K562 (cell line): ENCODE measurements around the gene NAT8. TPM values are rescaled to one million over a fixed set of nuclear protein-coding genes. Genes with fewer than 3 reads are reported as not detected.

Experiments used
- ATAC-seq: fragments of 200-7000 bp; cut with Tn5 transposase; 3 replicates; pipeline ENCODE4 v1.9.1; 2020; ENCODE audit warnings: moderate library complexity
- BruUV-seq: library from RNA; stranded (reverse); fragments of 400-500 nt; replicated peaks from 2 replicates; lab custom pipeline; 2021; lab: Mats Ljungman, UMichigan
- CTCF ChIA-PET: fragments of 300-600 bp; formaldehyde crosslinking; extraction: SDS; loops from one replicate; lab custom pipeline; 2021; ENCODE audit warnings: low intra/inter-chr PET ratio; lab: Yijun Ruan, JAX
- POLR2A ChIA-PET: fragments of 300-600, 350-650 bp; sonication (Branson Sonifier 250); formaldehyde crosslinking; extraction: SDS; loops from one replicate; lab custom pipeline; 2021; ENCODE audit warnings: antibody characterized with exemption, inconsistent platforms; lab: Yijun Ruan, JAX
- DNase-seq, 4 experiments: peaks; one replicate each; pipeline versions ENCODE4 v3.0.0 to v3.0.0-alpha.2; 2011 to 2018; ENCODE audit warnings: low spot score in 3 of 4, mixed read lengths in 3 of 4; ENCODE audit errors: extremely low read depth in 1 of 4
- FAIRE-seq: peaks from 2 replicates; lab custom pipeline; 2011; peaks lifted over from hg19 to GRCh38; lab: Jason Lieb, UNC
- H2AFZ ChIP-seq: 2 replicates; pipeline ENCODE4 v1.6.0; 2011; ENCODE audit warnings: low read depth, low read length, control low read depth, inconsistent platforms
- H3K27ac ChIP-seq: fragments of 200-600 bp; 3 replicates; pipeline ENCODE4 v1.8.0; 2011; ENCODE audit warnings: low read depth, mild to moderate bottlenecking, control low read depth, inconsistent platforms, low read length, moderate library complexity, mixed read lengths; ENCODE audit errors: extremely low read depth
- H3K27me3 ChIP-seq, 2 experiments: fragments of 300-600 bp in 1 of 2; 2 replicates in 1 of 2; 3 replicates in 1 of 2; pipeline versions ENCODE4 v1.6.0 to v1.8.0; 2011; ENCODE audit warnings: inconsistent platforms in 2 of 2, low read length in 2 of 2, mild to moderate bottlenecking in 1 of 2, mixed read lengths in 1 of 2, moderate library complexity in 1 of 2; ENCODE audit not compliant: control insufficient read depth in 2 of 2, insufficient read depth in 2 of 2
- H3K36me3 ChIP-seq: fragments of 300-600 bp; 3 replicates; pipeline ENCODE4 v1.8.0; 2011; ENCODE audit warnings: mild to moderate bottlenecking, low read length, inconsistent platforms; ENCODE audit not compliant: control insufficient read depth, insufficient read depth
- H3K4me1 ChIP-seq, 2 experiments: fragments of 200-600 bp in 1 of 2; replicated peaks in 1 of 2; 2 replicates in 1 of 2; 3 replicates in 1 of 2; pipeline versions ENCODE4 v1.5.1 to v1.8.0; 2011; ENCODE audit warnings: inconsistent platforms in 2 of 2, low read length in 2 of 2, mild to moderate bottlenecking in 1 of 2, mixed read lengths in 1 of 2, moderate library complexity in 1 of 2; ENCODE audit not compliant: control insufficient read depth in 2 of 2, insufficient read depth in 2 of 2
- H3K4me2 ChIP-seq: 2 replicates; pipeline ENCODE4 v1.6.1; 2011; ENCODE audit warnings: low read length, control low read depth, inconsistent platforms, mixed read lengths; ENCODE audit not compliant: insufficient read depth
- H3K4me3 ChIP-seq: fragments of 200-600 bp; sonication (generic), shearing (Covaris generic); 2 replicates; pipeline ENCODE4 v1.5.1; 2016; ENCODE audit warnings: control low read depth, inconsistent platforms
- H3K79me2 ChIP-seq: fragments of 200-600 bp; 3 replicates; pipeline ENCODE4 v1.8.0; 2011; ENCODE audit warnings: low read length, inconsistent platforms; ENCODE audit not compliant: control insufficient read depth, insufficient read depth
- H3K9ac ChIP-seq, 2 experiments: 2 replicates each; pipeline versions ENCODE4 v1.6.0 to v1.6.1; 2011; ENCODE audit warnings: low read depth in 2 of 2, low read length in 2 of 2, control low read depth in 1 of 2, inconsistent platforms in 1 of 2, mild to moderate bottlenecking in 1 of 2, mixed read lengths in 1 of 2; ENCODE audit not compliant: insufficient read depth in 1 of 2
- H3K9me1 ChIP-seq: one replicate; pipeline ENCODE4 v1.6.0; 2011; ENCODE audit warnings: inconsistent platforms, mild to moderate bottlenecking, low read length, moderate library complexity; ENCODE audit not compliant: control insufficient read depth, insufficient read depth
- H3K9me3 ChIP-seq: replicated peaks from 2 replicates; pipeline ENCODE4 v1.5.1; 2011; ENCODE audit warnings: low read depth, low read length, inconsistent platforms; ENCODE audit not compliant: control insufficient read depth, insufficient read depth
- H4K20me1 ChIP-seq: replicated peaks from 2 replicates; pipeline ENCODE4 v1.6.1; 2011; ENCODE audit warnings: low read length, inconsistent platforms, mixed read lengths; ENCODE audit not compliant: control insufficient read depth, insufficient read depth
- CHD1 ChIP-seq: fragments of 200-600 bp; sonication (generic); IDR thresholded peaks from one replicate; pipeline ENCODE4 v1.6.1; 2012; ENCODE audit warnings: mild to moderate bottlenecking, moderate library complexity, low read length, inconsistent platforms
- NR4A1 ChIP-seq, 2 experiments: fragments of 250-450 bp in 1 of 2; fragments of 450-650 bp in 1 of 2; sonication (Bioruptor Pico) in 1 of 2; IDR thresholded peaks; 2 replicates each; pipeline versions ENCODE4 v1.4.0 to v1.6.1; 2016 to 2020; ENCODE audit warnings: mild to moderate bottlenecking in 2 of 2, missing compliant biosample characterization in 1 of 2, missing genetic modification characterization in 1 of 2, moderate library complexity in 1 of 2
- PTRF ChIP-seq: fragments of 450-650 bp; IDR thresholded peaks from 2 replicates; pipeline ENCODE4 v1.6.1; 2016; ENCODE audit warnings: mild to moderate bottlenecking, missing genetic modification characterization, missing compliant biosample characterization
- RBM15 ChIP-seq: fragments of 200-400 bp; formaldehyde crosslinking; IDR thresholded peaks from 2 replicates; pipeline ENCODE4 v1.6.1; 2018; ENCODE audit warnings: mild to moderate bottlenecking, low read length, moderate library complexity; ENCODE audit not compliant: insufficient read depth
- SMAD1 ChIP-seq: fragments of 150-350 bp; IDR thresholded peaks from 2 replicates; pipeline ENCODE4 v1.6.1; 2014; ENCODE audit warnings: low read length, low read depth; ENCODE audit not compliant: partially characterized antibody
- ZNF239 ChIP-seq: fragments of 250-450 bp; sonication (Bioruptor Pico); IDR thresholded peaks from 2 replicates; pipeline ENCODE4 v1.4.0; 2020; ENCODE audit warnings: mild to moderate bottlenecking
- ZNF76 ChIP-seq: fragments of 250-450 bp; sonication (Bioruptor Pico); IDR thresholded peaks from 2 replicates; pipeline ENCODE4 v1.4.0; 2020; ENCODE audit warnings: mild to moderate bottlenecking, moderate library complexity, borderline replicate concordance
- WGBS: fragments of 100-300 bp; shearing (Covaris generic); methylation state at CpG from one replicate; pipeline ENCODE4 v1.1.6; 2016; ENCODE audit warnings: low coverage, mixed read lengths; ENCODE audit not compliant: insufficient coverage; ENCODE audit errors: missing lambda C conversion rate; 5-methylcytosine and 5-hydroxymethylcytosine counted together
- in situ Hi-C: fragments of 300-500 bp; cut with MboI; formaldehyde crosslinking; loops from 4 replicates; pipeline ENCODE4 v1.15.0; 2018; ENCODE audit warnings: inconsistent platforms, mixed read lengths
- intact Hi-C: fragments of 100-400 bp; cut with micrococcal nuclease; formaldehyde crosslinking; loops from 2 replicates; pipeline ENCODE4 v1.14.2; 2022
- polyA plus RNA-seq, 8 experiments: library from polyadenylated mRNA; depleted of rRNA in 4 of 8; stranded (reverse) in 5 of 8; unstranded in 3 of 8; fragments of >200 nt; fragmentation: Nextera tagmentation in 2 of 8; fragmentation: Illumina TruSeq in 1 of 8; extraction: Ambion mirVana in 2 of 8; extraction: Trizol in 1 of 8; gene quantifications; 2 replicates each; pipeline versions ENCODE4 v1.2.1 to v1.2.3, GENCODE V29; 2011 to 2014; ENCODE audit warnings: inconsistent platforms in 1 of 8, missing spikeins in 1 of 8
- total RNA-seq, 7 experiments: library from RNA; depleted of rRNA in 6 of 7; stranded (reverse); fragments of >200 nt in 6 of 7; fragmentation: Illumina TruSeq in 2 of 7; extraction: Trizol in 2 of 7; gene quantifications; 2 replicates each; pipeline versions ENCODE4 v1.2.1 to v1.2.3, GENCODE V29; 2011 to 2021; ENCODE audit warnings: low replicate concordance in 1 of 7
- TF ChIP-seq, protein P1 (sequence below): fragments of 250-450 bp; sonication (Bioruptor Pico); IDR thresholded peaks from 2 replicates; pipeline ENCODE4 v1.8.0; 2021; ENCODE audit warnings: mild to moderate bottlenecking, moderate library complexity
- TF ChIP-seq, protein P2 (sequence below): fragments of 250-450 bp; sonication (Bioruptor Pico); IDR thresholded peaks from 2 replicates; pipeline ENCODE4 v1.5.0; 2020; ENCODE audit warnings: mild to moderate bottlenecking

Gene NAT8
- total and polyA plus RNA-seq, 9 of the 15 experiments (the other 6 are each of a cell fraction or from before 2014, with no cell fraction given): not detected

DNA sequence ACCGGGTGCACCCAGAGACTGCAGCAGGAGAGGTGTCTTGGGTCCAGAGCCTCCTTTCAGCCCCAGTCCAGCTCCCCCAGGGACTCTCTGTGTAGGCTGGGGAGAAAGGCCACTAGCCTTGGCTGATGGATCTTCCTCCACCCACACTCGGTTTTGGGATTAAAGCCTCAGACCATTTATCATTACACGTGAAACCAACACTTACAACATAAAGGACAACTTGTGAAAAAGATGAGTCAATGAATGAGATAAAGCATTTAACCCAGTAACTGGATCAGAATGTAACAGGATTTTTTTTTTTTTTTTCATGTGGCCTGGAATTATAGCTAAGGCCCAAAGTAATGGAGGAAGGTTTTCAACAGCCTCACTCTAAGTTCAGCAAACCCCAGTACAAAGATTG is 32.1 kb downstream of the NAT8 start:
- Histone ChIP-seq H3K9me3 (no peaks in the 10 kb centered on the region), H3K9ac (no peak overlapping the region), H3K27ac (no peak overlapping the region), H4K20me1 (peaks cover 3% of the 10 kb centered on the region; the same call in 1 of the 2 replicates), H2AFZ (no peak overlapping the region), H3K27me3 (peaks cover 6 to 19% of the 10 kb centered on the region in 2 experiments; a peak in 3 of 5 replicates), H3K9me1 (no peaks in the 10 kb centered on the region)
- in situ Hi-C loops (no loop called here), intact Hi-C loops (no loop called here)
- no TSS peak for BruUV-seq
- POLR2A ChIA-PET: interaction anchor here (1.2 kb wide), 1 partner anchor 10 kb away, joined by 3 read pairs; no protein-coding TSS in a partner anchor
- ATAC-seq: no peak
- CTCF ChIA-PET: no interaction called here
- TF ChIP-seq SMAD1: no peak
- TF ChIP-seq, protein P1, sequence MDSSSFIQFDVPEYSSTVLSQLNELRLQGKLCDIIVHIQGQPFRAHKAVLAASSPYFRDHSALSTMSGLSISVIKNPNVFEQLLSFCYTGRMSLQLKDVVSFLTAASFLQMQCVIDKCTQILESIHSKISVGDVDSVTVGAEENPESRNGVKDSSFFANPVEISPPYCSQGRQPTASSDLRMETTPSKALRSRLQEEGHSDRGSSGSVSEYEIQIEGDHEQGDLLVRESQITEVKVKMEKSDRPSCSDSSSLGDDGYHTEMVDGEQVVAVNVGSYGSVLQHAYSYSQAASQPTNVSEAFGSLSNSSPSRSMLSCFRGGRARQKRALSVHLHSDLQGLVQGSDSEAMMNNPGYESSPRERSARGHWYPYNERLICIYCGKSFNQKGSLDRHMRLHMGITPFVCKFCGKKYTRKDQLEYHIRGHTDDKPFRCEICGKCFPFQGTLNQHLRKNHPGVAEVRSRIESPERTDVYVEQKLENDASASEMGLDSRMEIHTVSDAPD: no peak
- no peak for TF ChIP-seq NR4A1 (CRISPR knock-in tag; IDR thresholded peaks at IDR 0.05)
- no peak for TF ChIP-seq NR4A1 (tag; IDR thresholded peaks at IDR 0.05)
- no peak for TF ChIP-seq RBM15
- no peak for TF ChIP-seq ZNF239 (CRISPR knock-in tag)
- TF ChIP-seq, protein P2, sequence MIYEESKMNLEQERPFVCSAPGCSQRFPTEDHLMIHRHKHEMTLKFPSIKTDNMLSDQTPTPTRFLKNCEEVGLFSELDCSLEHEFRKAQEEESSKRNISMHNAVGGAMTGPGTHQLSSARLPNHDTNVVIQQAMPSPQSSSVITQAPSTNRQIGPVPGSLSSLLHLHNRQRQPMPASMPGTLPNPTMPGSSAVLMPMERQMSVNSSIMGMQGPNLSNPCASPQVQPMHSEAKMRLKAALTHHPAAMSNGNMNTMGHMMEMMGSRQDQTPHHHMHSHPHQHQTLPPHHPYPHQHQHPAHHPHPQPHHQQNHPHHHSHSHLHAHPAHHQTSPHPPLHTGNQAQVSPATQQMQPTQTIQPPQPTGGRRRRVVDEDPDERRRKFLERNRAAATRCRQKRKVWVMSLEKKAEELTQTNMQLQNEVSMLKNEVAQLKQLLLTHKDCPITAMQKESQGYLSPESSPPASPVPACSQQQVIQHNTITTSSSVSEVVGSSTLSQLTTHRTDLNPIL: no peak
- no peak for TF ChIP-seq PTRF
- TF ChIP-seq ZNF76 (CRISPR knock-in tag): no peak
- no peak for TF ChIP-seq CHD1
- TF ChIP-seq, all 486 proteins: peak for 0
- no peak for DNase-seq
- Histone ChIP-seq H3K4me3 (no peak overlapping the region), H3K4me1 (no peaks in the 10 kb centered on the region), H3K79me2 (no peaks in the 10 kb centered on the region), H3K36me3 (no peaks in the 10 kb centered on the region), H3K4me2 (no peak overlapping the region)
- WGBS: 11% methylated on average over 3 of the region's 3 CpGs
- no peak for FAIRE-seq
